ENCODE measurements around the gene PRR30. TPM values are rescaled to one million over a fixed set of nuclear protein-coding genes. Genes with fewer than 3 reads are reported as not detected.
A peak's percentile ranks its signal among the peaks of the same experiment; 100 is the strongest.
"Not testable (repeated sequence)": the region's sequence is repeated elsewhere in the genome, so short reads cannot be mapped to it uniquely, and the experiment has no call there.

Gene PRR30
- polyA plus RNA-seq, 4 donors = not detected

- WGBS, 3 donors = 21 to 62% (median 36%) methylated on average over 15 of the region's 15 CpGs
- H3K27me3 ChIP-seq (ENCODE audit: control insufficient read depth in 3 of 3, insufficient read depth in 3 of 3, low read length in 3 of 3) = peaks cover 0 to 16% (median 0%) of the 10 kb centered on the region in 3 donors
- H3K27ac ChIP-seq (ENCODE audit: low read depth in 1 of 3, low read length in 2 of 3) = no peak overlapping the region
- no peak overlapping the region for H3K4me3 ChIP-seq (ENCODE audit: low read depth in 1 of 3, low read length in 3 of 3)
- no peaks in the 10 kb centered on the region for H3K9me3 ChIP-seq (ENCODE audit: control insufficient read depth in 2 of 2, insufficient read depth in 1 of 2, low read depth in 1 of 2, low read length in 1 of 2)
- DNase-seq (peak in 1 of 2 donors; percentile 42), FAIRE-seq (no peak)
- H3K4me1 ChIP-seq (ENCODE audit: control insufficient read depth in 3 of 3, insufficient read depth in 2 of 3, low read depth in 1 of 3, low read length in 2 of 3) = no peaks in the 10 kb centered on the region
- H3K36me3 ChIP-seq (ENCODE audit: control insufficient read depth in 3 of 3, insufficient read depth in 2 of 3, low read depth in 1 of 3, low read length in 3 of 3) = no peaks in the 10 kb centered on the region
These were observed 38.5 kb upstream of the PRR30 start for GRCh38 chr2:27177441-27178351.

DNA sequence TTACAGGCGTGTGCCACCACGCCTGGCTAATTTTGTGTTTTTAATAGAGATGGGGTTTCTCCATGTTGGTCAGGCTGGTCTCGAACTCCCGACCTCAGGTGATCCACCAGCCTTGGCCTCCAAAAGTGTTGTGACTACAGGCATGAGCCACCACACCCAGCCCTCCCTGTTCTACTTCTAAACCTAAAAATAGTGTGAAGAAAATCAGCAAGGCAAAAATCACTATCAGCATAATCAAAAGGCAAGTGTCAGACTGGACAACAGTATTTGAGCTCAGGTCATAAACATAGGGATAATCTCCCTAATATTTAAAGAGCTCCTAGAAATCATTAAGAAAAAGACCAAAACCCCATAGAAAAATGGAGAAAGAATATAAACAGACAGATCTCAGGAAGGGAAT is 36.6 kb upstream of the PRR30 start:
- not testable (repeated sequence) for FAIRE-seq; H3K9me3 ChIP-seq (ENCODE audit: control insufficient read depth in 2 of 2, insufficient read depth in 1 of 2, low read depth in 1 of 2, low read length in 1 of 2); H3K4me1 ChIP-seq (ENCODE audit: control insufficient read depth in 3 of 3, insufficient read depth in 2 of 3, low read depth in 1 of 3, low read length in 2 of 3); H3K4me3 ChIP-seq (ENCODE audit: low read depth in 1 of 3, low read length in 3 of 3); H3K36me3 ChIP-seq (ENCODE audit: control insufficient read depth in 3 of 3, insufficient read depth in 2 of 3, low read depth in 1 of 3, low read length in 3 of 3); H3K27ac ChIP-seq (ENCODE audit: low read depth in 1 of 3, low read length in 2 of 3); DNase-seq
- H3K27me3 ChIP-seq (ENCODE audit: control insufficient read depth in 3 of 3, insufficient read depth in 3 of 3, low read length in 3 of 3) = peaks cover 0 to 16% (median 0%) of the 10 kb centered on the region in 3 donors
- 92 to 96% (median 94%) methylated on average over 4 of the region's 4 CpGs for WGBS, 3 donors

- Histone ChIP-seq H3K9me3 (ENCODE audit: control insufficient read depth in 2 of 2, insufficient read depth in 1 of 2, low read depth in 1 of 2, low read length in 1 of 2) (no peaks in the 10 kb centered on the region), H3K36me3 (ENCODE audit: control insufficient read depth in 3 of 3, insufficient read depth in 2 of 3, low read depth in 1 of 3, low read length in 3 of 3) (no peaks in the 10 kb centered on the region), H3K4me1 (ENCODE audit: control insufficient read depth in 3 of 3, insufficient read depth in 2 of 3, low read depth in 1 of 3, low read length in 2 of 3) (no peaks in the 10 kb centered on the region), H3K27ac (ENCODE audit: low read depth in 1 of 3, low read length in 2 of 3) (no peak overlapping the region), H3K4me3 (ENCODE audit: low read depth in 1 of 3, low read length in 3 of 3) (no peak overlapping the region), H3K27me3 (ENCODE audit: control insufficient read depth in 3 of 3, insufficient read depth in 3 of 3, low read length in 3 of 3) (peaks cover 0 to 16% (median 0%) of the 10 kb centered on the region in 3 donors)
- DNase-seq = no peak
- FAIRE-seq = no peak
- 67 to 73% (median 71%) methylated on average over 8 of the region's 8 CpGs for WGBS, 3 donors
These were observed 36.1 kb upstream of the PRR30 start for GRCh38 chr2:27175330-27175729.

- no peak overlapping the region for H3K4me3 ChIP-seq (ENCODE audit: low read depth in 1 of 3, low read length in 3 of 3)
- H3K27ac ChIP-seq (ENCODE audit: low read depth in 1 of 3, low read length in 2 of 3) = no peak overlapping the region
- H3K9me3 ChIP-seq (ENCODE audit: control insufficient read depth in 2 of 2, insufficient read depth in 1 of 2, low read depth in 1 of 2, low read length in 1 of 2) = no peaks in the 10 kb centered on the region
- H3K27me3 ChIP-seq (ENCODE audit: control insufficient read depth in 3 of 3, insufficient read depth in 3 of 3, low read length in 3 of 3) = peaks cover 0 to 16% (median 0%) of the 10 kb centered on the region in 3 donors
- 79 to 86% (median 80%) methylated on average over 6 of the region's 6 CpGs for WGBS, 3 donors
- no peak for FAIRE-seq
- H3K4me1 ChIP-seq (ENCODE audit: control insufficient read depth in 3 of 3, insufficient read depth in 2 of 3, low read depth in 1 of 3, low read length in 2 of 3) = no peaks in the 10 kb centered on the region
- no peak for DNase-seq
- H3K36me3 ChIP-seq (ENCODE audit: control insufficient read depth in 3 of 3, insufficient read depth in 2 of 3, low read depth in 1 of 3, low read length in 3 of 3) = no peaks in the 10 kb centered on the region
These were observed 35.4 kb upstream of the PRR30 start for GRCh38 chr2:27174638-27175037.

DNA sequence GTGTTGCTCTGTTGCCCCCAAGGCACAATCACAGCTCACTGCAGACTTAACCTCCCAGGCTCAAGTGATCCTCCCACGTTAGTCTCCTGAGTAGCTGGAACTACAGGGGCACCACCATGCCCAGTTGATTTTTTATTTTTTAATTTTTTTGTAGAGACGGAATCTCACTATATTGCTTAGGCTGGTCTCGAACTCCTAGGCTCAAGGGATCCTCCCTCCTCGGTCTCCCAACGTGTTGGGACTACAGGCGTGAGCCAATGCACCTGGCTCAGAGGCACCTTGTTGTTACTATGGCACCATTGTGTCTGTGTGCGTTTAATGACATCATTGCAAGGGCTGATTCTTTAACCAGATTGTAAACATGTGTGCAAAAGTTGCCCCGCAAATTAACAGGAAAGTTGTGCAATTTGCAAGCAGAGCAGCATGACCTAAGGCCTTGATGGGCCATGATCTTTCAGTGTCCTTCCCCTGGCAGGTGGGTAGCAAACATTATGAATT is 32.2 kb upstream of the PRR30 start:
- Histone ChIP-seq H3K4me1 (ENCODE audit: control insufficient read depth in 3 of 3, insufficient read depth in 2 of 3, low read depth in 1 of 3, low read length in 2 of 3) (no peaks in the 10 kb centered on the region), H3K4me3 (ENCODE audit: low read depth in 1 of 3, low read length in 3 of 3) (no peak overlapping the region), H3K27me3 (ENCODE audit: control insufficient read depth in 3 of 3, insufficient read depth in 3 of 3, low read length in 3 of 3) (peaks cover 0 to 13% (median 0%) of the 10 kb centered on the region in 3 donors), H3K36me3 (ENCODE audit: control insufficient read depth in 3 of 3, insufficient read depth in 2 of 3, low read depth in 1 of 3, low read length in 3 of 3) (no peaks in the 10 kb centered on the region), H3K27ac (ENCODE audit: low read depth in 1 of 3, low read length in 2 of 3) (no peak overlapping the region), H3K9me3 (ENCODE audit: control insufficient read depth in 2 of 2, insufficient read depth in 1 of 2, low read depth in 1 of 2, low read length in 1 of 2) (no peaks in the 10 kb centered on the region)
- 34 to 67% (median 44%) methylated on average over 8 of the region's 8 CpGs for WGBS, 3 donors
- FAIRE-seq (no peak), DNase-seq (peak in 1 of 2 donors; percentile 41)

DNA sequence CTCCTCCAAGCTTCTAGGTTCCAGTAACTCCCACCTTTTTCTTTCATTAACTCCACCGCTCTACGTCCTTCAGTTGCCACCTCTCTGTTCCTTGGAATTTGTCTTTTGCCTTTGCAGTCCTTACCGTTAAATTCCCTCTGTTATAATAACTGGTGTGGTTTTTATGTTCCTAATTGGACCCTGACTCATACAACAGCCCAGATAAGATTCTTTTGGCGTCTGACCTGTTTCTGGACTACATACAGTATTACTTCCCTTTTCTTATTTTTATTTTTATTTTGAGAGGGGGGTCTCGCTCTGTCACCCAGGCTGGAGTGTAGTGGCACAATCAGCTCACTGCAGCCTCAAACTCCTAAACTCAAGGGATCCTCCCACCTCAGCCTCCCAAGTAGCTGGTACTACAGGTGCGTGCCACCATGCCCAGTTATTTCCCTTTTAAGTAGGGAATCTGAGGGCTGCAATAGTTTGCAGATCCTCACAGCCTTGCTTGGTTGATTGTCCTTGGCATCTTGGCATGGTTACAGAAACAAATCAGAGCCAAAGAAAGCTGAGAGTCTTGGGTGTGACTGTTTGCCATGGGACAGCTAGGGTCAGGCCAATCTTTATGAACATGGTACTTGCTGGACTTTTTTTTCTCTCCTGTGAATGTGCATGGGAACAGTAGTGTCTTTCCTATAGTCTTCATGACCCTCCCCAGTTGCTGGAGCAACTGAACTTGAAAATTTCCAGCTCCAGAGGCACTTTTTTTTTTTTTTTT is 31.5 kb upstream of the PRR30 start:
- FAIRE-seq (no peak), DNase-seq (peak in 1 of 2 donors; percentile 69)
- H3K27me3 ChIP-seq (ENCODE audit: control insufficient read depth in 3 of 3, insufficient read depth in 3 of 3, low read length in 3 of 3) = peaks cover 0 to 13% (median 0%) of the 10 kb centered on the region in 3 donors
- no peak overlapping the region for H3K4me3 ChIP-seq (ENCODE audit: low read depth in 1 of 3, low read length in 3 of 3)
- WGBS, 3 donors = 21 to 57% (median 32%) methylated on average over 6 of the region's 6 CpGs
- H3K4me1 ChIP-seq (ENCODE audit: control insufficient read depth in 3 of 3, insufficient read depth in 2 of 3, low read depth in 1 of 3, low read length in 2 of 3) = no peaks in the 10 kb centered on the region
- no peaks in the 10 kb centered on the region for H3K9me3 ChIP-seq (ENCODE audit: control insufficient read depth in 2 of 2, insufficient read depth in 1 of 2, low read depth in 1 of 2, low read length in 1 of 2)
- no peaks in the 10 kb centered on the region for H3K36me3 ChIP-seq (ENCODE audit: control insufficient read depth in 3 of 3, insufficient read depth in 2 of 3, low read depth in 1 of 3, low read length in 3 of 3)
- no peak overlapping the region for H3K27ac ChIP-seq (ENCODE audit: low read depth in 1 of 3, low read length in 2 of 3)

GRCh38 chr2:27164960-27165763 is 26.0 kb upstream of the PRR30 start:
- DNase-seq (no peak), FAIRE-seq (no peak)
- H3K27me3 ChIP-seq (ENCODE audit: control insufficient read depth in 3 of 3, insufficient read depth in 3 of 3, low read length in 3 of 3) = no peaks in the 10 kb centered on the region
- H3K4me1 ChIP-seq (ENCODE audit: control insufficient read depth in 3 of 3, insufficient read depth in 2 of 3, low read depth in 1 of 3, low read length in 2 of 3) = peaks cover 0 to 2% (median 0%) of the 10 kb centered on the region in 3 donors
- no peaks in the 10 kb centered on the region for H3K9me3 ChIP-seq (ENCODE audit: control insufficient read depth in 2 of 2, insufficient read depth in 1 of 2, low read depth in 1 of 2, low read length in 1 of 2)
- WGBS, 3 donors = 87 to 93% (median 90%) methylated on average over 8 of the region's 8 CpGs
- H3K36me3 ChIP-seq (ENCODE audit: control insufficient read depth in 3 of 3, insufficient read depth in 2 of 3, low read depth in 1 of 3, low read length in 3 of 3) = no peaks in the 10 kb centered on the region
- no peak overlapping the region for H3K4me3 ChIP-seq (ENCODE audit: low read depth in 1 of 3, low read length in 3 of 3)
- peak overlapping the region in 1 of 3 donors; percentile 46 for H3K27ac ChIP-seq (ENCODE audit: low read depth in 1 of 3, low read length in 2 of 3)
